Glutamatergic neuron (in vitro differentiated cells): ENCODE data around the gene VPS33B. TPM values are rescaled to one million over a fixed set of nuclear protein-coding genes. Genes with fewer than 3 reads are reported as not detected.

Source experiments
- DNase-seq: peaks from one replicate; pipeline ENCODE4 v3.0.0; 2022
- H3K27ac Mint-ChIP-seq: one replicate; pipeline ENCODE4 v1.8.0; 2020; ENCODE audit warnings: mild to moderate bottlenecking, mixed read lengths, inconsistent platforms; ENCODE audit not compliant: unreplicated experiment
- H3K27me3 Mint-ChIP-seq: one replicate; pipeline ENCODE4 v1.8.0; 2020; ENCODE audit warnings: mild to moderate bottlenecking, moderate library complexity, mixed read lengths, inconsistent platforms; ENCODE audit not compliant: unreplicated experiment
- H3K36me3 Mint-ChIP-seq: one replicate; pipeline ENCODE4 v1.8.0; 2020; ENCODE audit warnings: mild to moderate bottlenecking, mixed read lengths, inconsistent platforms; ENCODE audit not compliant: unreplicated experiment
- H3K4me1 Mint-ChIP-seq: one replicate; pipeline ENCODE4 v1.8.0; 2020; ENCODE audit warnings: mild to moderate bottlenecking, low read depth, mixed read lengths, inconsistent platforms; ENCODE audit not compliant: unreplicated experiment
- H3K4me3 Mint-ChIP-seq: one replicate; pipeline ENCODE4 v1.8.0; 2020; ENCODE audit warnings: mild to moderate bottlenecking, mixed read lengths, inconsistent platforms; ENCODE audit not compliant: unreplicated experiment
- H3K9me3 Mint-ChIP-seq: one replicate; pipeline ENCODE4 v1.8.0; 2020; ENCODE audit warnings: mild to moderate bottlenecking, moderate library complexity, mixed read lengths, inconsistent platforms; ENCODE audit not compliant: unreplicated experiment
- total RNA-seq: library from RNA; stranded (reverse); fragmentation: NEBNext Ultra II Directional; extraction: Animal tissue kit (Norgen Biotek cat#: 25700); gene quantifications from one replicate; pipeline ENCODE4 v1.2.1, GENCODE V29; 2021; ENCODE audit not compliant: unreplicated experiment
- TF ChIP-seq, protein P1 (sequence below): fragments of 200-600 bp; sonication (generic); IDR thresholded peaks from one replicate; pipeline ENCODE4 v1.5.0; 2021; ENCODE audit not compliant: partially characterized antibody, unreplicated experiment

The VPS33B gene
- total RNA-seq, 1 donor from 2014 or later: 31.7 TPM

DNA sequence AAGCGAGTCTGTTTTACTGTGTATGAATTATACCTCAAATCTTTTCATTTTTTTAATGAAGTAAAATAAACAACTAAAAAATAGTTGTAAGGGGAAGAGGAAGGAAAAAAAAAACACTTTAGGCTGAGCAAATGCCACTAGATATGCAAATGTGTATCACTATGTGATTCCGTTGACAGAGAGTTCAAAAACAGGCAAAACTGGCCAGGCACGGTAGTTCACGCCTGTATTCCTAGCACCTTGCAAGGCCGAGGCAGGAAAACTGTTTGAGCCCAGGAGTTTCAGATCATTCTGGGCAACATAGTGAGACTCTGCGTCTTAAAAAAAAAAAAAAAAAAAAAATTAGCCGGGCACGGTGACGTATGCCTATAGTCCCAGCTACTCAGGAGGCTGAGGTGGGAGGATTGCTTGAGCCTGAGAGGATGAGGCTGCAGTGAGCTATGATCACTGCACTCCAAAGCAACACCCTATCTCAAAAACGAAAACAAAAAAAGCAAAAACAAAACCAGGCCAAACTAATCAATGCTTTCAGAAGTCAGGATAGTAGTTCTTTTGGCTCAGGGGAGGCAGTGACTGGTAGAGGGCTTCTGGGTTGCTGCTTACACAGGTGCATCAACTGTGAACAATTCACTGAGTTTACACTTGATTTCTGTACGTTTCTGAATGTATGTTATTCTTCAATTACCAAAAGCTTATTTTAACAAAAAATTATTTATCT lies 35.4 kb downstream of the VPS33B start:
- TF ChIP-seq, protein P1, sequence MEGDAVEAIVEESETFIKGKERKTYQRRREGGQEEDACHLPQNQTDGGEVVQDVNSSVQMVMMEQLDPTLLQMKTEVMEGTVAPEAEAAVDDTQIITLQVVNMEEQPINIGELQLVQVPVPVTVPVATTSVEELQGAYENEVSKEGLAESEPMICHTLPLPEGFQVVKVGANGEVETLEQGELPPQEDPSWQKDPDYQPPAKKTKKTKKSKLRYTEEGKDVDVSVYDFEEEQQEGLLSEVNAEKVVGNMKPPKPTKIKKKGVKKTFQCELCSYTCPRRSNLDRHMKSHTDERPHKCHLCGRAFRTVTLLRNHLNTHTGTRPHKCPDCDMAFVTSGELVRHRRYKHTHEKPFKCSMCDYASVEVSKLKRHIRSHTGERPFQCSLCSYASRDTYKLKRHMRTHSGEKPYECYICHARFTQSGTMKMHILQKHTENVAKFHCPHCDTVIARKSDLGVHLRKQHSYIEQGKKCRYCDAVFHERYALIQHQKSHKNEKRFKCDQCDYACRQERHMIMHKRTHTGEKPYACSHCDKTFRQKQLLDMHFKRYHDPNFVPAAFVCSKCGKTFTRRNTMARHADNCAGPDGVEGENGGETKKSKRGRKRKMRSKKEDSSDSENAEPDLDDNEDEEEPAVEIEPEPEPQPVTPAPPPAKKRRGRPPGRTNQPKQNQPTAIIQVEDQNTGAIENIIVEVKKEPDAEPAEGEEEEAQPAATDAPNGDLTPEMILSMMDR: no peak
- H3K4me1 Mint-ChIP-seq: no peaks in the 10 kb centered on the region
- no peak for DNase-seq
- no peak overlapping the region for H3K27ac Mint-ChIP-seq
- H3K36me3 Mint-ChIP-seq: no peaks in the 10 kb centered on the region
- H3K27me3 Mint-ChIP-seq: peaks cover 2% of the 10 kb centered on the region
- no peak overlapping the region for H3K4me3 Mint-ChIP-seq
- peaks cover 1% of the 10 kb centered on the region for H3K9me3 Mint-ChIP-seq

GRCh38 chr15:90982135-90982534 lies 40.3 kb downstream of the VPS33B start:
- H3K27me3 Mint-ChIP-seq: peaks cover 2% of the 10 kb centered on the region
- peaks cover 1% of the 10 kb centered on the region for H3K9me3 Mint-ChIP-seq
- DNase-seq: no peak
- H3K4me3 Mint-ChIP-seq: no peak overlapping the region
- TF ChIP-seq, protein P1: no peak
- no peaks in the 10 kb centered on the region for H3K4me1 Mint-ChIP-seq
- no peaks in the 10 kb centered on the region for H3K36me3 Mint-ChIP-seq
- H3K27ac Mint-ChIP-seq: no peak overlapping the region

GRCh38 chr15:90981681-90982080 lies 40.7 kb downstream of the VPS33B start:
- DNase-seq: no peak
- H3K27me3 Mint-ChIP-seq: peaks cover 2% of the 10 kb centered on the region
- H3K9me3 Mint-ChIP-seq: peaks cover 1% of the 10 kb centered on the region
- H3K27ac Mint-ChIP-seq: no peak overlapping the region
- no peak overlapping the region for H3K4me3 Mint-ChIP-seq
- TF ChIP-seq, protein P1: no peak
- no peaks in the 10 kb centered on the region for H3K36me3 Mint-ChIP-seq
- no peaks in the 10 kb centered on the region for H3K4me1 Mint-ChIP-seq

DNA sequence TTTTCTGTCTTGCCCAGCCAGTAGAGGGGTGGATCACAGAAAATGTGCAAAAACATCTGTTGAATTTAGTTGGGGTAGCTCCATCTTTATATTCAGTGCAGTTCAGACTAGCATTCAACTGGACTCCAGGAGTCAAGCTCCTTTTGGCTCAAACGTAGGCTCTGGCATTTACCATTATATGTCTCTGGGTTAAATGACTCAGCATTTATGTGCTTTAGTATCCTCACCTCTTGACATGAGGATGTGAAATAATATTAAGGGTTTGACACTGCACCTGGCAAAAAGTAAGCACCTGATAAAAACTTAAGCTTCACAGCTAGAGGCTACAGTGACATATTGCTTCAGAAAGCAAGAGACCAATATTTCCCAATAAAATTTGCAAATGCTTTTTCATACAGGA lies 42.8 kb downstream of the VPS33B start:
- peaks cover 1% of the 10 kb centered on the region for H3K27me3 Mint-ChIP-seq
- H3K27ac Mint-ChIP-seq: no peak overlapping the region
- peaks cover 1% of the 10 kb centered on the region for H3K9me3 Mint-ChIP-seq

GRCh38 chr15:90974216-90974615 lies 48.2 kb downstream of the VPS33B start:
- DNase-seq: no peak
- H3K4me1 Mint-ChIP-seq: no peaks in the 10 kb centered on the region
- H3K27ac Mint-ChIP-seq: no peak overlapping the region
- no peaks in the 10 kb centered on the region for H3K27me3 Mint-ChIP-seq
- peaks cover 3% of the 10 kb centered on the region for H3K9me3 Mint-ChIP-seq
- H3K36me3 Mint-ChIP-seq: no peaks in the 10 kb centered on the region
- H3K4me3 Mint-ChIP-seq: no peak overlapping the region
- TF ChIP-seq, protein P1: no peak

More for the DNA sequence above, 42.8 kb downstream of the VPS33B start:
- no peak for DNase-seq
- Mint-ChIP-seq H3K36me3 (no peaks in the 10 kb centered on the region), H3K4me1 (no peaks in the 10 kb centered on the region), H3K4me3 (no peak overlapping the region)
- TF ChIP-seq, protein P1: no peak
